DMS 273 (cell line): ENCODE data around the gene LSS.
"Not testable (repeated sequence)": the region's sequence is repeated elsewhere in the genome, so short reads cannot be mapped to it uniquely, and the experiment has no call there.

Experiments used
- DNase-seq: peaks from one replicate; lab custom pipeline; 2025; ENCODE audit not compliant: unreplicated experiment; lab: John Stamatoyannopoulos, UW

LSS gene

DNA sequence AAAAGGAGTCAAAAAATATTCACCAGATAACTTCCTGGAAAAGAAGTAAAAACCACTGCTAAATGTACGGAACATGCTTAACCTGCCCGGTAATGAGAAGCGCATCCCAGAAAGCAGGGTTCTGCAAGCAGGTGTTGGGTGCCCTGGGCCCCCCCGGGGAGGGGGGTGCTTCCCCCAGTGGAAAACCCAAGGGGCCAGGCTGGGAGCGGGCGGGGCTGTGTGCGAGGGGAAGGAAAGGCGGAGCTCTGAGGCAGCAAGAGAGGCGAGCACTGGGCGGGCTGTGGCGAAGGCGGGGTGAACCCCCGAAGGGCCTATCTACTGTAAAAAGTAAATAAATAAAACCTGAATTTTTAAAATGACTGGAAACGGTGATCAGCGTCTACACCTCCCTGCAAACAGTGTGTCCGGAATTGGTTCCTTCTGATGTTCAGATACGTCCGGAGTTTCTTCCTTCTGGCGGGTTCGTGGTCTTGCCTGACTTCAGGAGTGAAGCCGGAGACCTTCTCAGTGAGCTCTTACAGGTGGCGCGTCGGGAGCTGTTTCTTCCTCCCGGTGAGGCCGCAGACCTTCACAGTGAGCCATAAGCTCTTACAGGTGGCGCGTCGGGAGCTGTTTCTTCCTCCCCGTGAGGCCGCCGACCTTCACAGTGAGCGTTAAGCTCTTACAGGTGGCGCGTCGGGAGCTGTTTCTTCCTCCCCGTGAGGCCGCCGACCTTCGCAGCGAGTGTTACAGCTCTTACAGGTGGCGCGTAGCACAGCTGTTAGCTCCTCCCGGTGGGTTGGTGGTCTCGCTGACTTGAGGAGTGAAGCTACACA, 86.6 kb downstream of the LSS start:
- DNase-seq = no peak

DNA sequence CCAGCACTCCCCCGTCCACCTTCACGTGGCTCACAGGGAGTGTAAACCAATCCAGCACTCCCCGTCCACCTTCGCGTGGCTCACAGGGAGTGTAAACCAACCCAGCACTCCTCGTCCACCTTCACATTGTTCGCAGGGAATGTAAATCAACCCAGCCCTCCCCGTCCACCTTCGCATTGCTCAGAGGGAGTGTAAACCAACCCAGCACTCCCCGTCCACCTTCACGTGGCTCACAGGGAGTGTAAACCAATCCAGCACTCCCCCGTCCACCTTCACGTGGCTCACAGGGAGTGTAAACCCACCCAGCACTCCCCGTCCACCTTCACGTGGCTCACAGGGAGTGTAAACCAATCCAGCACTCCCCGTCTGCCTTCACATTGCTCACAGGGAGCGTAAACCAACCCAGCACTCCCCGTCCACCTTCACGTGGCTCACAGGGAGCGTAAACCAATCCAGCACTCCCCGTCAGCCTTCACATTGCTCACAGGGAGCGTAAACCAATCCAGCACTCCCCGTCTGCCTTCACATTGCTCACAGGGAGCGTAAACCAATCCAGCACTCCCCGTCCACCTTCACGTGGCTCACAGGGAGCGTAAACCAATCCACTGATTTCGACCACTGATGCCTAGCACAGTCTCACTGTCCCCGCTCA, 88.1 kb downstream of the LSS start:
- DNase-seq = not testable (repeated sequence)

DNA sequence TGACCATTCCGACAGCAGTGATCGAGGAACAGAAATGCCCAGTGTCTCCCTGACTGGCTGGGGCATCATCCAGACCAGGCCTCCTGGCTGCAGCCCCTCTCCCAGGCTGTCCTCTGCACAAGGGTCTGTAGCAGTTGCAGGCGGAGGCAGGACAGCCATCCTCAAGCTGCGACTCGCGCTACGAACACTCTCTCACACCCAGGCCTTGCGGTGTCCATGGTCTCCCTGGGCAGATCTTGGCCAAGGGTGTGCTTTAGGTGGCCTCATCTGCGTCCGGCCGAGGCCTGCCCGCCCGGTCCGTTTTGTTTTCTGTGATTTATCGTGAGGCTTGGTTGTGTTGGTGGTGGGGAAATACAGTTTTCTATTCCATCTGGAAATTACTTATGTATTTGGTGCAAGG, 88.9 kb downstream of the LSS start:
- no peak for DNase-seq

DNA sequence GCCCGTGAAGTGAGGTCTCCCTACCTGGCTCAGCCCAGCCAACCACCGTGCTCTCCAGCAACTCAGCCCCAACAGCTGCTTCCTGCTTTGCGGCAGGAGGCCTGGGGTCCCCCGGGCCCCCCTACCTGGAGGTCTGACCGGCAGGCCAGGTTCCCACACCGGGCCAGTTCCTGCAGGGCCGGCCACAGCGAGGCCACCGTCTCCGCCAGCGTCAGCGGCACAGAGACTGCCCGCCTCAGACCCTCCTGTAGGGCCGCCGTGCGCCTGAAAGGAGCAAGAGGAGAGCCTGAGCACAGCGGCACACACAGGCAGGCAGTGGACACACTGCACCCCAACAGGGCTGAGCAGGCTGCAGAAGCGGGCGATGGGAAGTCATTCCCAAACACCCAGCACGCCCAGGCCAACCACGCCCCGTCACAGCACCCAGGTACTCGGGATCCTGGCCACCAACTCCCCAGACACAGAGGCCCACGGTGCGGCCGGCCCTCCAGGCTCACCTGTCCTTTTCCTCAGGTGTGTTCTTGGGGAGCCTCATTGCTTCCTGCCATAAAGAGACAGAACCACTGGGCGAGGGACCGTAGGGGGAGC, 90.1 kb downstream of the LSS start:
- no peak for DNase-seq
